H4 (cell line): ENCODE measurements around the gene PHOX2A. TPM values are rescaled to one million over a fixed set of nuclear protein-coding genes. Genes with fewer than 3 reads are reported as not detected.

Experiments
- DNase-seq: peaks from one replicate; pipeline ENCODE4 v3.0.0-alpha.2; 2015; ENCODE audit warnings: low spot score
- total RNA-seq: library from RNA; depleted of rRNA; stranded (reverse); fragments of >200 nt; shearing (Covaris generic); gene quantifications from 2 replicates; pipeline ENCODE4 v1.2.3, GENCODE V29; 2014

Gene PHOX2A
- total RNA-seq, 1 experiment from 2014 or later = not detected

DNA sequence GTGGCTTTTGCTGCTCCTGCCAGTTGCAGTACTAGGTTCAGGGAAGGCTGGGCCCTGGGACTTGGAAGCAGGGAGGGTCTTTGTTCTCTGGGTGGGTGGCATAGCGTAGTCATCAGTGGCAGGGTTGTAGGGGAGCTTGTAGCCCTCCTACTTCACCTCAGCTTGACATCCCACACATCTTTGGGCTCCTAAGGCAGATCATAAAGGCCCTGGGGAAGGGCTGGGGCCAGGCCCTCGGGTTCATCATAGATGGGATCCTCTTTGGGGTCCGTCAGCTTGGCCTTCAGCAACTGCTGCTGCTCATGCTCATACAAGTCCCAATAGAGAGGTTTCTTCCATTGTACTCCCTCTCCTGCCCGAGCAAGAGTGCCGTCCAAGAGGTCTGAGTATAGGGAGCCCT lies 6.0 kb upstream of the PHOX2A start:
- DNase-seq = no peak

DNA sequence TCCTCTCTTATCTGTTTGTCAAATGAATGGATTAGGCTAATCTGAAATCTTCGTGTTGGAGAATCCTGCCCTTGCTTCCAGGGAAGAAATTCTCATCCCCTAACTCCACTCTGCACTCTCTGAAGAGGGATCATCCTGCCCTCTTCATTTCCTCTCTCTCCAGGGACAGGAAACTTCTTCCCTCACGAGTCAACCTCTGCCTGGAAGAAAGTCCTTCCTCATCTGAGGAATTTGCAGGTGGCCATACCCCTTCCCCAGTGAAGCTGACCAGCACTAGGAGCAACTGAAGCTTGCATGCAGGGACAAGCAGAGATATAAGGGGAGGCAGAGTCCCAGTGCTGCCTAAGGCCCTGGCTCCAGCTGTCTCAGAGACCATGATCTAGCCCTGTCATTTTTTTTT lies 3.6 kb upstream of the PHOX2A start:
- no peak for DNase-seq

DNA sequence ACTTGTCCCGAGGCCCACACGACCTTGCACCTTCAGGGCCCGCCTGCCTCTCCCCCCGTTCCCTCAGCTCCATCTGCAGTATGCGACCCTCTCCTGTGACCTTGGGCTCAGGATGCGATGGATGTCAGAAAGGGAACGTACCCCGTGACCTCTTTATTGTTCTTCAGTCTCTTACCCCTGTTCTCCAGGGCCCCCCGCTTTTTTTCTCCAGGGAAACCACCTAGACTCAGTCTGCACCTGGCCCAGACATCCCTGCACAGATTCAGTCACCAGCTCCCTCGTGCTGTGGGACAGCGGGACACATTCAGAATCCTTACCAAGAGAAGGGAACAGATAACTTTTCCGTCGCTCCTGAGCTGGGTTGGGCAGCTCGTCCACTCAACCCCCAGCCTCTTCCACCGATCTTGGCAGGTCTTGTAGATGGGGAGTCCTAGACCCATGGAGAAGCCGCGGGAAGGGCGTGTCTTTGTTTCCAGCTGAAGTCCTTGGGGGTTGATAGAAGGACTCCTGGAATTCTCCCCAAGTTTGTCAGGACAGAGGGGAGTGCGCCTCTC lies 1.4 kb upstream of the PHOX2A start:
- DNase-seq = no peak

DNA sequence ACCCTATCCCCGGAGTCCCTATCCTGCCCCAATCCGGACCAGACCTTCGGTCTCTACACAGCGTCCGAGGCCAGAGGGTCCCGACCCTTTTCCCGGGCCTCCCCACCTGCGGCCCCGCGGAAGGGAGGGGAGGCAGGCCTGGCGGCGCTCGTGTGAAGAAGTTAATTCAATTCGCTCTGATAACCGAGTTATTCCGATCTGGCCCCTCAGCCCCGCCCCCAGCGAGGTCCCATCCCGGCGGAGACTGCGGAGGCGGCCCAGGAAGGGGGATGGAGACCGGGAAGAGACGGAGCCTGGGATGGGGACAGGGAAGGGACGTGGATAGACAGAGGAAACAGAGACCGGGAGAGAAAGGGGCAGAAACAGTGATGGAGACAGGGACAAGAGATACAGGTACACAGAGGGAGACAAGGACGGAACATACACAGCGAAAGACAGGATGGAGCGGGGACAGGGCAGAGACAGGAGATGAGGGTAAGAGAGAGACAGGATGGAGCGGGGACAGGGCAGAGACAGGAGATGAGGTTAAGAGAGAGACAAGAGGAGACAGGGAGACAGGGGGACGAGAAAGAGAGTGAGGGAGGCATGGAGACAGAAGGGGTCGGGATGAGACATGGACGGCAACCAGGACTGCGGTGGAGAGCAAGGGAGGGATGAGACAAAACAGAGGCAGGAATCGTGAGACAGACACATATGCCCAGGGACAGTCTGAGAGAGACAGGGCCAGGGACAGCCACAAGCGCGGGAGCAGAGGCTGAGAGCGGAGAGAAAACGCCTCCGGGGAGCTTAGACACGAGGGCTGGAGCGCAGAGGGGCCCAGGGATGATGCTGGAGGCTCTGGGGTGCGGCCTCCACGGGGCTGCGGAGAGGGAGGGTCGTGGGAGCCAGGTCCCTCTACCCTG lies 636 bp upstream of the PHOX2A start:
- DNase-seq = no peak

DNA sequence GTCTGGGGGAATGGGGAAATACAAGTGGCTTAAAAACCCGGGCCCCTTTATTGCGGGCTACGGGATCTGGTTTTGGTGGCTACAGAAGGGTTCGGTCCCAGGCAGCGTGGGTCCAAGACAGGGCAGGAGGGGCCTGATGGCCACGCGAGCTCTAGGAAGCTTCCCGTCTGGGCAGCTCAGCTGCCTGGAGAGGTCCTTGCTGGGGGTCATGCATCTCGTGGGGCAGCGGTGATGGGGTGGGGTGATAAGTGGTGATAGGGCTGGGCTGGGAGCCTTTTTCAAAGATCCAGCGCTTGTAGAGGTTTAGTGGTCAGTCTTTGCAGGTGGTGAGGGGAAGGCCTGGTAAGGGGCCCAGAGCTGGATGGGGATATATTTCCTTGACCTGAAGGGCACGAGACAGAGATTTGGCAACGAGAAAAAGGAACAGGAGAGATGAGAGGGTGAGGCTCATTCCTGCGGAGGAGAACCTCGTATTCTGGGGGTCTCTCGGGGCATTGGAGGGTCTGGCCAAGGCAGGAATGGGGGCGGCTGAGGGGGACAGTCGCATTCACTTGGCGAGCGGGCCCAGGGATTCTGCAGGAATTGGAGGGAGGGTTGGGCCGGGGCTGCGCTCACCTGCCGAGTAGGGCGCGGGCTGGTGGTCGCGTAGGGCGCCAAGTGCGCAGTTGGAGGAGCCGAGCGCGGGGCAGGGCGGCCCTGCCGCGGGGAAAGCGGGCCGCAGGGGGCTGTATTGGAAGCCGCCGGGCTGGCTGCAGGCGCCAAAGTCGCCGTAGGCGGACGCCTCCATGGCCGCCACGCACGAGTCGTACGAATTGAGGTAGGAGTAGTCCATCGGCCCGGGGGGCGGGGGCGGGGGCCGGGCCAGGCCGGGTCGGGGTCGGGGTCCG lies 560 bp downstream of the PHOX2A start:
- no peak for DNase-seq

DNA sequence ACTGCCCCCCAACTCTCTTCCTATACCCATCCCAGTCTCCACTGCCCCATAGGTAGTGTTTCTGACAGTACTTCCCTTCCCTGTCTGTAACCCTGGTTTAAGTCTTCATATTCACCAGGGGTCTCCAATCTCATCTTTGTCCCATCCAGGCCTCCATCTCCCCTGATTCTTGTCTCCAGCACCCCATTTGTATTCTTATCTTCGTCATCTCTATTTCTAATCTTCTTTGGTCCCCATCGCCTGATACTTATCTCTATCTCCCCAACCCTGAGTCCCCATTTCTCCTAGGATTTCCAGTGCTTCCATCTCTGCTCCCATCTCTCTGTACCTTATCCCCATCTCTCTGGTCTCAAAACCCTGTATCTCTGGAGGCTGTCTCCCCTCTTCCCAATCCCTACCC lies 1.8 kb downstream of the PHOX2A start:
- no peak for DNase-seq

DNA sequence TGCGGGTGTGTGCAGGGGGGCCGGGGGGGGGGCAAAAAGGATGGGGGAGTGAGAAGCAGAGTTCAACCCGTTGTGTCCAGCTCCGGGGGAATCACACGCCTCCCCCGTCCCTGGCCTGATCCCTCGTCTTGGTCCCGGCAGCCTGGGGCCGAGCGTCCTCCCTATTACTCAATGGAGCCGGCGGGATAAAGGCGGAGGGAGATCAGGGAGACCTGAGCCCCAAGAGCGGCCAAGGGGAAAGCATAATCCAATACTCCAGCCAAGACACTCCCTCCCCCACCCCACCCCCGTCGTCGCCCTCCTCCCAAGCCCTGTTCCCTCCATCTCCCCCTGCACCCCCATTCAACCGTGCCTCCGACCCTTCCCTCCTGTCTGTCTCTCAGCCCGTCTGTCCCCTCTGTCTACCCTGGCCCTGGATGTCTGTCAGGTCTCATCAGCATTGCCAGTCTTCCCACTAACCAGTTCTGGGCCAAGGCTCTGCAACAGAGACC lies 2.6 kb downstream of the PHOX2A start:
- no peak for DNase-seq

DNA sequence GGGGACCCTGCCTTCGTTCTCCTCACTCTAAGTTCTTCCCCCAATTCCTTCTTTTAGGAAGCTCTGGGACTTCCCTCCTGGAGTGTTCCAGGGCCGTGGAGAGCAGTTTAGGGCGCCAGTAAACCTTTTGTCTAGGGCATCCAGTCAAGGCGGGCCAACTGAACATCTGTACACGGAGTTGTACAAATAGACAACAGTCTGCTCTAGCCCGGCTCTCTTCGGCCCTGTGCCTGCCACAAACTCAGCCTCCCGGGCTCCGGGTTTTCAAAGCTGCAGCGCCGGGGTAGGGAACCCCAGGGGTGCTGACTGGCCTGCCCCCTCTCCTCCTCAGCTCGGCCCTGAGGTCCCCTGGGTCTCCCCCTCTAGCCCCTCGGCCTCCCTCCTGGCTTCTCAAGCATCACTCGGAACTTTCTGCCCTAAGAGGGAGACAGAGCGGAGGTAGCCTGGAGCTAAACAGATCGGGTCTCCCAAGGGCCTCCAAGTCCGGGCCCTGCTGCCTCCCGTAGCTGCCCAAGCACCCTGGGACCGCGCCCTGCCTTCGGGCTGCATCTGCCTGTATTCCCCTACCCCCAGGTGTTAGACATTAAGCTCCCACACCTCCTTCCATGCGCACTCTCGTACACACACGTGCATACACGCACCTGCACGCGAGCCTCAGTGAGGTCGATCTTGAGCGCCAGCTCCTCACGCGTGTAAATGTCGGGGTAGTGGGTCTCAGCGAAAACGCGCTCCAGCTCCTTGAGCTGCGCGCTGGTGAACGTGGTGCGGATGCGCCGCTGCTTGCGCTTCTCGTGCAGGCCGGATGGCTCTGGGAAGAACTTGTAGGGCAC lies 3.3 kb downstream of the PHOX2A start:
- DNase-seq = no peak

DNA sequence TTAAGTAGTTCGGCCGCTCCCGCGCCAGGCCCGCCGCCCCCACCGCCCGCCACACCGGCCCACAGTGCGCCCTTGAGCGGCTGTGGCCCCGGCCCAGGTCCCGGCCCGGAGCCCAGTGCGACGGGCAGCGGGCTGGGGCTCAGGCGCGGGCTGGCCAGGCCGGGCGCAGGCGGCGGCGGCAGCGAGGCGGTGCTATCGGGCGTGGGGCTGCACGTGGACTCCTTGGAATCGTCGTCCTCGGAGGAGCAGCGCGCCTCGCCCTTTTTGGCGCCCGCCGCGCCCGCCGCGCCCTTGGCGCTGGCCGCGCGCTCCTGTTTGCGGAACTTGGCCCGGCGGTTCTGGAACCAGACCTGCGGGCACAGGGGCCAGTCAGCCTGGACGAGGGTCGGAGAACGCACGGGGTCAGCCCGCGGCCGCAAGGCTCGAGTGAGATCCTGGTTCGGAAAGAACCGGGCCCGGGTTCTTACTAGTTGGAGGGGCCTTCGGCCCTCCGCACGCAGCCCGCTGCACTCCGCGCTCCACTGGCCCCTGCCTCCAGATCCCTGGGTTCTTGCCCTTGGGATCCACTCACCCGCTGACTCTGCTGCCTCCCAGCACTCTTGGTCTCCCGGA lies 4.0 kb downstream of the PHOX2A start:
- no peak for DNase-seq

DNA sequence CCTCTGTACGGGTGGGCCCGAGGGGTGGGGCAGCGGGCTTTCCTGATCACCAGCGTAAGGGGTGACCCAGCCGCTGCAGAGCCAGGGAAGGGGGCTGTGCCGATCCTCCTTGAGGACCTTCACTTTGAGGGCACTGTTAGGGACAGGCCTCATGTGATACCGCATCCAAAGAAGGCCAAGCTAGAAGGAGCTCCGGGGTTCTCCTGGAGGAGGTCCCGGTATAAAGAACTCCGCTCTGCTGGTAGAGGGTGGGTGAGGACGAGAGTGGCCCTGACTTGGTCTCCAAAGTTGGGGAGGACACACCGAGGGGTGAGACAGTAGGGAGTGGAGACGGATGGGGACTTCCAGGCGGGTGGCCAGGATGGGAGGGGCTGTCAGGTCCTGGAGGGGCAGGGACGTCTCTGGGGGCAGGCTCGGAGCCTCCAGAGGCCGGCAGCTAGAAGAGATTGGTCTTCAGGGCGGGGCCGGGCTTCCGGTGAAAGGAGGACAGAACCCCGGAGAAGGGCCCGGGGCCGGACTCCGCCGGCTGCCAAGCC lies 4.6 kb downstream of the PHOX2A start:
- no peak for DNase-seq

DNA sequence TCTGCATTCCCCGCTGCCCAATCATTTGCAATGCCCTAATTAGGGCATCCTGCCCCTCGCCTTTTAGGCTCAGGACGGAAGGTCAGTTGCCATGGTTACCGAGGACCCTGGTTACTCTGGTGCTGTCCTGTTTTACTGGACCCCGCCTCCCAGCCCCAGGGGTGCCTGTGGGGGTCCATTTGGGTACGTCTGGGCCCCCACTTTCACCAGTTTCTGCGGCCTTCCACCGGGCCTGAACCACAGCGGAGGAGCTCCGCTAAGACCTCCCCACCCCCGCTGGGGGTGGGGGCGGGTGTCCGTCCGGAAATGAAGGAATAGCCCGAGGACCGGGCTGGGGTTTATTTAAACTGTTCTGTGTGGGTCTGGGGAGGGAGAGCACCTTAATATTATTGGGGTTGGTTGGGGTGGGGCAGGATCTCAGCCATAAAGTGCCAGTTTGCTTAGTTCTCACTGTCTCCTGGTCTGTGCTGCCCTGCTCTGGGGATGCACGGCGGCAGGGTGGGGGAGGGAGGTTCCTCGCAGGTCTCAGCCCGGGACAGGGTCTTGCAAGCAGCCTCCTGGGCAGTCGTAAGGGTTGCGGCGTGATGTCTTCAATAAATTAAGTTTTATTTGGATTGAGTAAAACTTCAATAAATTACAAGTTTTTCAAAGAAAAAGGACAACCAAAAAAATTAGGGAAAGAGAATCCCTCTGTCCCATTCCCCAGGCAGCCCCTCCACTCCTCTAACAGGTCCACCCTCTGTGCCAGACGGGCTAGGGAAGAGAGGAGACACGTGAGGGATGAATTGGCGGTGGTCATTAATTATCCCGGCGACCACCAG lies 5.3 kb downstream of the PHOX2A start:
- no peak for DNase-seq

DNA sequence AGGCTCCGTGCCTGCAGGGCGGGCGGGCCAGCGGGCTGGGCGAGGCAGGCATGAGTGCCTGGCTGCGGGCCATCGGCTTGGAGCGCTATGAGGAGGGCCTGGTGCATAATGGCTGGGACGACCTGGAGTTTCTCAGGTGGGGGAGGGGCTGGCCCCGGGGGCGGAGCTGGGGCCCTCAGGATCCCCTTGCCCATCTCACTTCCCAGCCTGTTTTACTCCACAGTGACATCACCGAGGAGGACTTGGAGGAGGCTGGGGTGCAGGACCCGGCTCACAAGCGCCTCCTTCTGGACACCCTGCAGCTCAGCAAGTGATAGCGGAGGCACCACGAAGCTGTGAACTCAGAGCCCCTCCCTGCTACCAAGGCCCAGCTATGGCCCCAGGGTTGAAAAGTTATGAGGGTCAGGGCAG lies 5.9 kb downstream of the PHOX2A start:
- DNase-seq = peak; percentile 45

DNA sequence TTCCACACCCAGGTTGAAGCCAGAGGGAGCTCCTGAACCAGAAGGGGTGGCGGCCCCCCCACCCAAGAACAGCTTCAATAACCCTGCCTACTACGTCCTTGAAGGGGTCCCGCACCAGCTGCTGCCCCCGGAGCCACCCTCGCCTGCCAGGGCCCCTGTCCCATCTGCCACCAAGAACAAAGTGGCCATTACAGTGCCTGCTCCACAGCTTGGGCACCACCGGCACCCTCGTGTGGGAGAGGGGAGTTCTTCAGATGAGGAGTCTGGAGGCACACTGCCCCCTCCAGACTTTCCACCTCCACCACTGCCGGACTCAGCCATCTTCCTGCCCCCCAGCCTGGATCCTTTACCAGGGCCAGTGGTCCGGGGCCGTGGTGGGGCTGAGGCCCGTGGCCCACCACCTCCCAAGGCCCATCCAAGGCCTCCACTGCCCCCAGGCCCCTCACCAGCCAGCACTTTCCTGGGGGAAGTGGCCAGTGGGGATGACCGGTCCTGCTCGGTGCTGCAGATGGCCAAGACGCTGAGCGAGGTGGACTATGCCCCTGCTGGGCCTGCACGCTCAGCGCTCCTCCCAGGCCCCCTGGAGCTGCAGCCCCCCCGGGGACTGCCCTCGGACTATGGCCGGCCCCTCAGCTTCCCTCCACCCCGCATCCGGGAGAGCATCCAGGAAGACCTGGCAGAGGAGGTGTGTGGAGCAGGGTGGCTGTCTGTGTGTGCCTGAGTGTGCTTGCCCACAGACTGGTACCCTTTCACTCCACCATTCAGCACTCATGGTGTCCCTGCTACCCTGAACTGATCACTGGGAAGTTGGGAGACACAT lies 6.7 kb downstream of the PHOX2A start:
- no peak for DNase-seq

DNA sequence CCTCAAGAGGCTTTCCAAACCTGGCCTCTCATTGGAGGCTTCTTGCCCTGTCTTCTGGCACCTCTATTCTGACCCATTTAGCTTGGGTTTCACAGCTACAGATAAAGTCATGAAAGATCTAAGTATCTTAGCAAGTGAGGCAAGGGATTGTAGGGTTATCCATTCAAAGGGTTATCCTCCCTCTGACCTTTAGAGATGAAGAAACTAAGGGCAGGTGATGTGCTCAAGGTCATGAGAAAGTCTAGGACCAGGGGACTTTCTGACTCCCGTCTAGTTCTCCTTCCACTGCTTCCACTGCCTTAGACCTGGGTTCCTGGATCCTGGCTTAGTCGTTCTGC lies 7.2 kb downstream of the PHOX2A start:
- DNase-seq = no peak

DNA sequence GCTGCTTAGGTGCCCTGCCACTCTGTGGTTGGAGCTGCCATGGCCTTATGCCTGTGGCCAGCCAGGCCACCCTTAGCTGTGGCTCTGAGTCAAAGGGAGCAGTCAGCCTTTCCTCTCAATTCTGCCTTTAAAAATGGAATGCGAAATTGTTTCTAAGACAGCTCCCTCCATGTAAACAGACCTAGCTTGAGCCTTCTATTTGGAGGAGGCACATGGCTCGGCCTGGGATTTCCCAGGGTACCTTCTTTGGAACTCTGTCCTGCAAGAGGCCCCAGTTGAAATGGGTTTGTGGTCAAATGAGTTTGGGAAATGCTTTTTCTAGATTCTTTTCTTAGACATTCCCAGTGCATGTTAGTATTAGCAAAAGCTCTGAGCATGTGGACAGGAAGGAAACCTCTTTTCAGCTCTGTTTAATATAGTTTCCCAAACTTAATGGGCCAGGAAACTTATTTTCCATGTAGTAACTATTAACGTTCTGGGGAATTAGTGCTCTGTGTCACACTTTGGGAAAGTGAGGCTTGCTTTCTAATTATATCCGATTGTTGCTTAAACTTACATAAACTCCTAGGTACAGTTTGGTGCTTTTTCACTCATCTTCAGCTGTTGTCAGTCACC lies 7.8 kb downstream of the PHOX2A start:
- DNase-seq = no peak

DNA sequence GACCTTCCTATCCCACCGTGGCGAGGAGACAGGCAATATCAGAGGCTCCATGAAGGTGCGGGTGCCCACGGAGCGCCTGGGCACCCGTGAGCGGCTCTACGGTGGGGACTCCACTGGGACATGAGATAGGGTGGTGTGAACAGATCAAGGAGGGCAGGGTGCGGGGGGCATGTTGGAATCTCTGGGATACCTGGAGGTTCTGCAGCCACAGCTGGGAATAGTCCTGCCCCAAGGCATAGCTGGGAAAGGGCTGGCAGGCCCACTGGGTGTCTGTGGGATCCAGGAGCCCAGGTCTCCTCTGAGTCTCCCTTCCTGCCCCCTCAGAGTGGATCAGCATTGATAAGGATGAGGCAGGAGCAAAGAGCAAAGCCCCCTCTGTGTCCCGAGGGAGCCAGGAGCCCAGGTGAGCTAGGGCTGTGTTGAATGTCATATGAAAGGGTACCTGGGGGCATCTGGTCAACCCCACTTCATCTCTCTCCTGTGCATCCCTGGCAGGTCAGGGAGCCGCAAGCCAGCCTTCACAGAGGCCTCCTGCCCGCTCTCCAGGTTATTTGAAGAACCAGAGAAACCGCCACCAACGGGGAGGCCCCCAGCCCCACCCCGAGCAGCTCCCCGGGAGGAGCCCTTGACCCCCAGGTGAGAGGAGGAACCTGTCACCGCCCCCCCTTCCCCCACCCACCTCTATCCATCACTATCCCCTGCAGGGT lies 8.5 kb downstream of the PHOX2A start:
- DNase-seq = no peak

DNA sequence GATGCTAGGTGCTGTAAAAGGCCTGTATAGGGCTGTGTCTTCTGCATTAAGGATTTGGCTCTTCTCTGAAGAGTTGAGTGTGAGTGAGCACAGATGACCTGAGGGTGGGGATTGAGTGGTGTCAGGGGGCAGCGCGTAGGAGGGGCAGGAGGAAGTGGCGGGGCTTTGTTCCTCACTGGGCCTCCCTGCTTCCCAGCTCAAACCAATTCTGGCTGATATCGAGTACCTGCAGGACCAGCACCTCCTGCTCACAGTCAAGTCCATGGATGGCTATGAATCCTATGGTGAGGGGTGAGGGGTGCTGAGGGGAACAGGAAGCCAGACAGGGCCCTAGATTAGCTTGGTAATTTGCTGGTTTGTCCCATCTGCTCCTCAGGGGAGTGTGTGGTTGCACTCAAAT lies 9.1 kb downstream of the PHOX2A start:
- no peak for DNase-seq

DNA sequence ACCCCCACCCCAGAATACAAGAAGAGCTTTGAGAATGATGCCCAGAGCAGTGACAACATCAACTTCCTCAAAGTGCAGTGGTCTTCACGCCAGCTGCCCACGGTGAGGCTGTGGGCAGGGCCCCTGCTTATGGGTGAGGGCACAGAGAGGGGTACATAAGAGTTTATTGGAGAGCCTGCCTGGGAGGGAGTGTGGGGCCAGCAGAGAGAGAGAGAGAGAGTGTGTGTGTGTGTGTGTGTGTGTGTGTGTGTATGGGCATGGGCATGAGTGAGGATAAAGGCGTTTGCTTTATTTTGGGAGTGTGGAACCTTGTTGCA lies 9.5 kb downstream of the PHOX2A start:
- no peak for DNase-seq
